HepG2 (cell line): ENCODE measurements around the gene MRPL38. TPM values are rescaled to one million over a fixed set of nuclear protein-coding genes. Genes with fewer than 3 reads are reported as not detected.

Experiments used
- ATAC-seq: fragments of 200-7000 bp; cut with Tn5 transposase; 3 replicates; pipeline ENCODE4 v1.9.1; 2020; ENCODE audit warnings: mild to moderate bottlenecking, moderate library complexity
- BruUV-seq: library from RNA; stranded (reverse); fragments of 400-500 nt; replicated peaks from 2 replicates; lab custom pipeline; 2021; lab: Mats Ljungman, UMichigan
- CTCF ChIA-PET: fragments of 300-600 bp; formaldehyde crosslinking; extraction: SDS; loops from one replicate; lab custom pipeline; 2021; ENCODE audit warnings: low total read pairs, inconsistent platforms, low intra/inter-chr PET ratio; lab: Yijun Ruan, JAX
- POLR2A ChIA-PET: fragments of 350-600 bp; sonication (Branson Sonifier 250); formaldehyde crosslinking; loops from one replicate; lab custom pipeline; 2020; ENCODE audit warnings: antibody characterized with exemption, inconsistent platforms; lab: Yijun Ruan, JAX
- DNase-seq: peaks from one replicate; pipeline ENCODE4 v3.0.0-alpha.2; 2015; ENCODE audit warnings: low spot score
- FAIRE-seq: peaks from 3 replicates; lab custom pipeline; 2011; peaks lifted over from hg19 to GRCh38; lab: Jason Lieb, UNC
- H2AFZ ChIP-seq: one replicate; pipeline ENCODE4 v1.6.1; 2011; ENCODE audit warnings: low read length, inconsistent platforms
- H3K27ac ChIP-seq: fragments of 300-600 bp; 3 replicates; pipeline ENCODE4 v1.8.0; 2011; ENCODE audit warnings: mixed run types, mild to moderate bottlenecking, mixed read lengths, low read length, inconsistent platforms; ENCODE audit not compliant: insufficient read depth; ENCODE audit errors: extremely low read length
- H3K27me3 ChIP-seq, 2 experiments: fragments of 200-600 bp in 1 of 2; 2 replicates in 1 of 2; 3 replicates in 1 of 2; pipeline versions ENCODE4 v1.6.0 to v1.8.0; 2011; ENCODE audit warnings: low read length in 2 of 2, mild to moderate bottlenecking in 2 of 2, moderate library complexity in 2 of 2, inconsistent platforms in 1 of 2; ENCODE audit not compliant: insufficient read depth in 2 of 2, control insufficient read depth in 1 of 2
- H3K36me3 ChIP-seq, 2 experiments: fragments of 200-600 bp in 1 of 2; replicated peaks in 1 of 2; 2 replicates in 1 of 2; 3 replicates in 1 of 2; pipeline versions ENCODE4 v1.5.1 to v1.8.0; 2011; ENCODE audit warnings: low read length in 2 of 2, inconsistent platforms in 1 of 2; ENCODE audit not compliant: insufficient read depth in 2 of 2, control insufficient read depth in 1 of 2
- H3K4me1 ChIP-seq: 2 replicates; pipeline ENCODE4 v1.5.1; 2012; ENCODE audit warnings: low read length, inconsistent platforms; ENCODE audit not compliant: insufficient read depth
- H3K4me2 ChIP-seq: 2 replicates; pipeline ENCODE4 v1.6.0; 2011; ENCODE audit warnings: low read depth, low read length, inconsistent platforms
- H3K4me3 ChIP-seq, 3 experiments: fragments of 200-600 bp in 1 of 3; sonication (generic), shearing (Covaris generic) in 1 of 3; replicated peaks in 1 of 3; 2 replicates each; pipeline ENCODE4 v1.5.1; 2011 to 2016; ENCODE audit warnings: low read length in 3 of 3, inconsistent platforms in 2 of 3, low read depth in 2 of 3, mild to moderate bottlenecking in 2 of 3, control low read depth in 1 of 3, mixed read lengths in 1 of 3; ENCODE audit not compliant: insufficient read depth in 1 of 3
- H3K79me2 ChIP-seq: one replicate; pipeline ENCODE4 v1.6.1; 2011; ENCODE audit warnings: low read length, inconsistent platforms; ENCODE audit not compliant: insufficient read depth
- H3K9ac ChIP-seq: 2 replicates; pipeline ENCODE4 v1.6.0; 2011; ENCODE audit warnings: mild to moderate bottlenecking, low read depth, low read length, inconsistent platforms; ENCODE audit not compliant: insufficient read depth
- H3K9me3 ChIP-seq: 2 replicates; pipeline ENCODE4 v1.5.1; 2012; ENCODE audit warnings: mild to moderate bottlenecking, low read length
- H4K20me1 ChIP-seq: 2 replicates; pipeline ENCODE4 v1.6.0; 2011; ENCODE audit warnings: inconsistent platforms, mild to moderate bottlenecking, low read length, moderate library complexity; ENCODE audit not compliant: insufficient read depth
- AHR ChIP-seq: IDR thresholded peaks from 2 replicates; pipeline ENCODE4 v1.6.1; 2018; ENCODE audit warnings: missing genetic modification reagents, missing compliant biosample characterization
- EHMT2 ChIP-seq: fragments of 200-600 bp; sonication (generic); IDR thresholded peaks from 2 replicates; pipeline ENCODE4 v1.7.0; 2017; ENCODE audit warnings: antibody characterized with exemption, low read depth, low read length, borderline replicate concordance
- HDAC1 ChIP-seq: sonication (generic); formaldehyde crosslinking; IDR thresholded peaks from 2 replicates; pipeline ENCODE4 v1.5.1; 2020; ENCODE audit warnings: mild to moderate bottlenecking, missing genetic modification reagents
- NCOA5 ChIP-seq: sonication (generic); formaldehyde crosslinking; IDR thresholded peaks from 2 replicates; pipeline ENCODE4 v1.4.0; 2020; ENCODE audit warnings: missing genetic modification reagents
- PAF1 ChIP-seq: IDR thresholded peaks from 2 replicates; pipeline ENCODE4 v1.6.1; 2016; ENCODE audit warnings: missing genetic modification reagents, missing compliant biosample characterization
- REL ChIP-seq: sonication (generic); formaldehyde crosslinking; conservative IDR thresholded peaks from 2 replicates; pipeline ENCODE4 v1.8.0; 2022; ENCODE audit warnings: mild to moderate bottlenecking, missing genetic modification reagents, moderate library complexity
- ZNF430 ChIP-seq: sonication (generic); formaldehyde crosslinking; IDR thresholded peaks from 2 replicates; pipeline ENCODE4 v1.9.0; 2021; ENCODE audit warnings: mild to moderate bottlenecking, missing genetic modification reagents
- ZNF652 ChIP-seq: IDR thresholded peaks from 2 replicates; pipeline ENCODE4 v1.6.1; 2016; ENCODE audit warnings: low read depth, borderline replicate concordance
- WGBS: methylation state at CpG from one replicate; pipeline ENCODE4 v1.1.6; 2017; ENCODE audit warnings: low lambda C conversion rate; 5-methylcytosine and 5-hydroxymethylcytosine counted together
- in situ Hi-C: cut with HindIII; loops from 2 replicates; pipeline ENCODE4 v1.10.0; 2017; ENCODE audit warnings: low pct_unique_long_range_greater_than_20kb; ENCODE audit not compliant: extremely low pct_ligation_motif_present
- intact Hi-C: fragments of 100-400 bp; cut with micrococcal nuclease; formaldehyde crosslinking; loops from one replicate; pipeline ENCODE4 v1.10.0; 2022; ENCODE audit not compliant: unreplicated experiment
- polyA plus RNA-seq, 8 experiments: library from polyadenylated mRNA; depleted of rRNA in 3 of 8; stranded (reverse) in 7 of 8; unstranded in 1 of 8; fragments of >200 nt; fragmentation: Illumina TruSeq in 4 of 8; extraction: Trizol in 4 of 8; gene quantifications; 2 replicates each; pipeline versions ENCODE4 v1.2.1 to v1.2.3, GENCODE V29; 2011 to 2016; ENCODE audit warnings: low read depth in 4 of 8, missing spikeins in 1 of 8, mixed read lengths in 1 of 8; ENCODE audit not compliant: insufficient read depth in 1 of 8
- total RNA-seq, 5 experiments: library from RNA; depleted of rRNA; stranded (reverse); fragments of >200 nt; fragmentation: Illumina TruSeq; extraction: Trizol; gene quantifications; 2 replicates each; pipeline ENCODE4 v1.2.3, GENCODE V29; 2016; ENCODE audit warnings: low read depth in 1 of 5
- TF ChIP-seq, protein P1 (sequence below): sonication (generic); formaldehyde crosslinking; IDR thresholded peaks from 2 replicates; pipeline ENCODE4 v1.5.0; 2020; ENCODE audit warnings: mild to moderate bottlenecking, missing genetic modification reagents
- TF ChIP-seq, protein P2 (sequence below): IDR thresholded peaks from 2 replicates; pipeline ENCODE4 v1.6.1; 2016; ENCODE audit warnings: missing compliant biosample characterization, missing genetic modification reagents, borderline replicate concordance
- TF ChIP-seq, protein P3 (sequence below): sonication (generic); formaldehyde crosslinking; IDR thresholded peaks from 2 replicates; pipeline ENCODE4 v1.5.0; 2020; ENCODE audit warnings: mild to moderate bottlenecking, missing genetic modification reagents
- TF ChIP-seq, protein P4 (sequence below): sonication (generic); formaldehyde crosslinking; IDR thresholded peaks from 2 replicates; pipeline ENCODE4 v1.4.0; 2020; ENCODE audit warnings: missing genetic modification reagents, borderline replicate concordance

MRPL38 gene
- total and polyA plus RNA-seq, 2 of the 13 experiments (the other 11 are each of a cell fraction or from before 2014, with no cell fraction given) = 83.7 to 125 TPM

DNA sequence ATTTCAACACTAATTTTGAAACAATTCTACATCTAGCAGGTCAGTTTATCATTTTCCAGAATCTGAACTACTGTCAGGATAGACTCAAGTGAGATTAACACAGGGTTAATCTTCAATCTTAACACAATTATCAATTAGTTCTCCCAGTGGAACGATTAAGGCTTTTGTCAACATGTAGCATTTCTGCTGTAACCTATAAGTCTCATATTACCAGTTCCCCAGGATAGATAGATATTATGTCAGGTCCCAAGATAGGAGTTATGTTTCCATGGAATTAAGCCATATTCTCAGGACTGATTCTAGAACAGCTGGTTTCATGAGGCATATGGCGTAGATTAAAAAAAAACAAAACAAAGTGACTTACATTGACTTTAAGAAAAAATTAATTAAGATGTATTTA, 40.5 kb upstream of the MRPL38 start:
- intact Hi-C loops = no loop called here
- Histone ChIP-seq H4K20me1 (no peaks in the 10 kb centered on the region), H3K4me1 (peaks cover 15% of the 10 kb centered on the region), H3K4me3 (no peak overlapping the region), H3K79me2 (no peaks in the 10 kb centered on the region), H3K9ac (no peak overlapping the region), H2AFZ (no peak overlapping the region), H3K27ac (no peak overlapping the region), H3K4me2 (no peak overlapping the region), H3K36me3 (peaks cover 31 to 48% of the 10 kb centered on the region in 2 experiments), H3K27me3 (no peaks in the 10 kb centered on the region; a peak in 1 of 5 replicates), H3K9me3 (no peaks in the 10 kb centered on the region)
- no TSS peak for BruUV-seq
- DNase-seq (no peak), FAIRE-seq (no peak), ATAC-seq (no peak)
- WGBS = 89% methylated on average over 2 of the region's 2 CpGs
- in situ Hi-C loops = no loop called here
- POLR2A ChIA-PET = interaction anchor here (2.1 kb wide), 1 partner anchor 40 kb away, joined by 4 read pairs; the partner anchor contains the start of gene MRPL38
- CTCF ChIA-PET = no interaction called here
- TF ChIP-seq HDAC1 (CRISPR knock-in tag) = no peak
- TF ChIP-seq, protein P1, sequence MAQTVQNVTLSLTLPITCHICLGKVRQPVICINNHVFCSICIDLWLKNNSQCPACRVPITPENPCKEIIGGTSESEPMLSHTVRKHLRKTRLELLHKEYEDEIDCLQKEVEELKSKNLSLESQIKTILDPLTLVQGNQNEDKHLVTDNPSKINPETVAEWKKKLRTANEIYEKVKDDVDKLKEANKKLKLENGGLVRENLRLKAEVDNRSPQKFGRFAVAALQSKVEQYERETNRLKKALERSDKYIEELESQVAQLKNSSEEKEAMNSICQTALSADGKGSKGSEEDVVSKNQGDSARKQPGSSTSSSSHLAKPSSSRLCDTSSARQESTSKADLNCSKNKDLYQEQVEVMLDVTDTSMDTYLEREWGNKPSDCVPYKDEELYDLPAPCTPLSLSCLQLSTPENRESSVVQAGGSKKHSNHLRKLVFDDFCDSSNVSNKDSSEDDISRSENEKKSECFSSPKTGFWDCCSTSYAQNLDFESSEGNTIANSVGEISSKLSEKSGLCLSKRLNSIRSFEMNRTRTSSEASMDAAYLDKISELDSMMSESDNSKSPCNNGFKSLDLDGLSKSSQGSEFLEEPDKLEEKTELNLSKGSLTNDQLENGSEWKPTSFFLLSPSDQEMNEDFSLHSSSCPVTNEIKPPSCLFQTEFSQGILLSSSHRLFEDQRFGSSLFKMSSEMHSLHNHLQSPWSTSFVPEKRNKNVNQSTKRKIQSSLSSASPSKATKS = no peak
- no peak for TF ChIP-seq NCOA5 (CRISPR knock-in tag)
- no peak for TF ChIP-seq REL
- TF ChIP-seq ZNF430 (CRISPR knock-in tag) = no peak
- TF ChIP-seq, protein P2, sequence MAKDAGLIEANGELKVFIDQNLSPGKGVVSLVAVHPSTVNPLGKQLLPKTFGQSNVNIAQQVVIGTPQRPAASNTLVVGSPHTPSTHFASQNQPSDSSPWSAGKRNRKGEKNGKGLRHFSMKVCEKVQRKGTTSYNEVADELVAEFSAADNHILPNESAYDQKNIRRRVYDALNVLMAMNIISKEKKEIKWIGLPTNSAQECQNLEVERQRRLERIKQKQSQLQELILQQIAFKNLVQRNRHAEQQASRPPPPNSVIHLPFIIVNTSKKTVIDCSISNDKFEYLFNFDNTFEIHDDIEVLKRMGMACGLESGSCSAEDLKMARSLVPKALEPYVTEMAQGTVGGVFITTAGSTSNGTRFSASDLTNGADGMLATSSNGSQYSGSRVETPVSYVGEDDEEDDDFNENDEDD = no peak
- 0 out of 2 replicates have a peak, but pooled peaks have one; percentile 20 for TF ChIP-seq ZNF652 (CRISPR knock-in tag)
- no peak for TF ChIP-seq EHMT2
- TF ChIP-seq, protein P3, sequence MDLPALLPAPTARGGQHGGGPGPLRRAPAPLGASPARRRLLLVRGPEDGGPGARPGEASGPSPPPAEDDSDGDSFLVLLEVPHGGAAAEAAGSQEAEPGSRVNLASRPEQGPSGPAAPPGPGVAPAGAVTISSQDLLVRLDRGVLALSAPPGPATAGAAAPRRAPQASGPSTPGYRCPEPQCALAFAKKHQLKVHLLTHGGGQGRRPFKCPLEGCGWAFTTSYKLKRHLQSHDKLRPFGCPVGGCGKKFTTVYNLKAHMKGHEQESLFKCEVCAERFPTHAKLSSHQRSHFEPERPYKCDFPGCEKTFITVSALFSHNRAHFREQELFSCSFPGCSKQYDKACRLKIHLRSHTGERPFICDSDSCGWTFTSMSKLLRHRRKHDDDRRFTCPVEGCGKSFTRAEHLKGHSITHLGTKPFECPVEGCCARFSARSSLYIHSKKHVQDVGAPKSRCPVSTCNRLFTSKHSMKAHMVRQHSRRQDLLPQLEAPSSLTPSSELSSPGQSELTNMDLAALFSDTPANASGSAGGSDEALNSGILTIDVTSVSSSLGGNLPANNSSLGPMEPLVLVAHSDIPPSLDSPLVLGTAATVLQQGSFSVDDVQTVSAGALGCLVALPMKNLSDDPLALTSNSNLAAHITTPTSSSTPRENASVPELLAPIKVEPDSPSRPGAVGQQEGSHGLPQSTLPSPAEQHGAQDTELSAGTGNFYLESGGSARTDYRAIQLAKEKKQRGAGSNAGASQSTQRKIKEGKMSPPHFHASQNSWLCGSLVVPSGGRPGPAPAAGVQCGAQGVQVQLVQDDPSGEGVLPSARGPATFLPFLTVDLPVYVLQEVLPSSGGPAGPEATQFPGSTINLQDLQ (CRISPR knock-in tag) = no peak
- TF ChIP-seq, protein P4, sequence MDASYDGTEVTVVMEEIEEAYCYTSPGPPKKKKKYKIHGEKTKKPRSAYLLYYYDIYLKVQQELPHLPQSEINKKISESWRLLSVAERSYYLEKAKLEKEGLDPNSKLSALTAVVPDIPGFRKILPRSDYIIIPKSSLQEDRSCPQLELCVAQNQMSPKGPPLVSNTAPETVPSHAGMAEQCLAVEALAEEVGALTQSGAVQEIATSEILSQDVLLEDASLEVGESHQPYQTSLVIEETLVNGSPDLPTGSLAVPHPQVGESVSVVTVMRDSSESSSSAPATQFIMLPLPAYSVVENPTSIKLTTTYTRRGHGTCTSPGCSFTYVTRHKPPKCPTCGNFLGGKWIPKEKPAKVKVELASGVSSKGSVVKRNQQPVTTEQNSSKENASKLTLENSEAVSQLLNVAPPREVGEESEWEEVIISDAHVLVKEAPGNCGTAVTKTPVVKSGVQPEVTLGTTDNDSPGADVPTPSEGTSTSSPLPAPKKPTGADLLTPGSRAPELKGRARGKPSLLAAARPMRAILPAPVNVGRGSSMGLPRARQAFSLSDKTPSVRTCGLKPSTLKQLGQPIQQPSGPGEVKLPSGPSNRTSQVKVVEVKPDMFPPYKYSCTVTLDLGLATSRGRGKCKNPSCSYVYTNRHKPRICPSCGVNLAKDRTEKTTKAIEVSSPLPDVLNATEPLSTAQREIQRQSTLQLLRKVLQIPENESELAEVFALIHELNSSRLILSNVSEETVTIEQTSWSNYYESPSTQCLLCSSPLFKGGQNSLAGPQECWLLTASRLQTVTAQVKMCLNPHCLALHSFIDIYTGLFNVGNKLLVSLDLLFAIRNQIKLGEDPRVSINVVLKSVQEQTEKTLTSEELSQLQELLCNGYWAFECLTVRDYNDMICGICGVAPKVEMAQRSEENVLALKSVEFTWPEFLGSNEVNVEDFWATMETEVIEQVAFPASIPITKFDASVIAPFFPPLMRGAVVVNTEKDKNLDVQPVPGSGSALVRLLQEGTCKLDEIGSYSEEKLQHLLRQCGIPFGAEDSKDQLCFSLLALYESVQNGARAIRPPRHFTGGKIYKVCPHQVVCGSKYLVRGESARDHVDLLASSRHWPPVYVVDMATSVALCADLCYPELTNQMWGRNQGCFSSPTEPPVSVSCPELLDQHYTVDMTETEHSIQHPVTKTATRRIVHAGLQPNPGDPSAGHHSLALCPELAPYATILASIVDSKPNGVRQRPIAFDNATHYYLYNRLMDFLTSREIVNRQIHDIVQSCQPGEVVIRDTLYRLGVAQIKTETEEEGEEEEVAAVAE (CRISPR knock-in tag) = no peak
- TF ChIP-seq AHR (CRISPR knock-in tag) = no peak
- TF ChIP-seq PAF1 (CRISPR knock-in tag) = peak; percentile 41; the same call in 1 of the 2 replicates
